T-cell (primary cell): ENCODE data around the gene MLKL. TPM values are rescaled to one million over a fixed set of nuclear protein-coding genes. Genes with fewer than 3 reads are reported as not detected.

Experiments used
- ATAC-seq, 4 experiments: fragments of 200-7000 bp in 3 of 4; fragments of 150-1000 bp in 1 of 4; cut with Tn5 transposase; replicated peaks in 1 of 4; 1 replicate in 3 of 4; 2 replicates in 1 of 4; pipeline ENCODE4 v1.10.0; 2021; ENCODE audit warnings: moderate library complexity in 3 of 4, mild to moderate bottlenecking in 2 of 4, moderate number of reproducible peaks in 1 of 4
- CTCF ChIA-PET, 2 donors: fragments of 300-600 bp; sonication (Branson Sonifier 250); formaldehyde crosslinking; loops; one replicate each; lab custom pipeline; 2022; ENCODE audit warnings: antibody characterized with exemption in 2 of 2; lab: Charles Lee
- POLR2A ChIA-PET, 2 donors: fragments of 300-600 bp; sonication (Branson Sonifier 250); formaldehyde crosslinking; loops; one replicate each; lab custom pipeline; 2022; ENCODE audit warnings: antibody characterized with exemption in 2 of 2; lab: Charles Lee
- DNase-seq, 35 experiments: peaks; one replicate each; pipeline versions ENCODE4 v3.0.0 to v3.0.0-alpha.2; 2013 to 2023
- H3K27ac ChIP-seq: one replicate; pipeline ENCODE4 v1.5.1; 2013; ENCODE audit warnings: low read length
- H3K27me3 ChIP-seq, 2 experiments: replicated peaks in 1 of 2; 1 replicate in 1 of 2; 2 replicates in 1 of 2; pipeline versions ENCODE4 v1.6.1 to v1.7.0; 2013; ENCODE audit warnings: low read length in 1 of 2, mixed read lengths in 1 of 2; ENCODE audit not compliant: control insufficient read depth in 2 of 2, insufficient read depth in 2 of 2; ENCODE audit errors: extremely low read depth in 1 of 2
- H3K36me3 ChIP-seq, 2 donors: 1 replicate in 1 of 2; 2 replicates in 1 of 2; pipeline versions ENCODE4 v1.6.1 to v1.7.0; 2013; ENCODE audit warnings: low read length in 1 of 2; ENCODE audit not compliant: control insufficient read depth in 2 of 2, insufficient read depth in 1 of 2; ENCODE audit errors: extremely low read depth in 1 of 2
- H3K4me1 ChIP-seq, 2 experiments: 1 replicate in 1 of 2; 2 replicates in 1 of 2; pipeline versions ENCODE4 v1.6.1 to v1.7.0; 2013; ENCODE audit warnings: low read length in 2 of 2, mixed read lengths in 1 of 2; ENCODE audit not compliant: insufficient read depth in 2 of 2, control insufficient read depth in 1 of 2; ENCODE audit errors: extremely low read depth in 1 of 2
- H3K4me3 ChIP-seq, 2 donors: 1 replicate in 1 of 2; 2 replicates in 1 of 2; pipeline versions ENCODE4 v1.5.1 to v1.7.0; 2013; ENCODE audit warnings: mild to moderate bottlenecking in 2 of 2, low read length in 1 of 2, moderate library complexity in 1 of 2; ENCODE audit not compliant: control insufficient read depth in 1 of 2; ENCODE audit errors: extremely low read depth in 1 of 2
- H3K9me3 ChIP-seq: 2 replicates; pipeline ENCODE4 v1.7.0; 2013
- H3K27ac Mint-ChIP-seq, 2 donors: one replicate each; pipeline ENCODE4 v1.8.0; 2020 to 2021; ENCODE audit warnings: mild to moderate bottlenecking in 2 of 2, mixed read lengths in 2 of 2
- H3K27me3 Mint-ChIP-seq, 2 donors: one replicate each; pipeline ENCODE4 v1.8.0; 2021 to 2022; ENCODE audit warnings: mixed read lengths in 2 of 2
- H3K36me3 Mint-ChIP-seq: one replicate; pipeline ENCODE4 v1.8.0; 2021; ENCODE audit warnings: mixed read lengths
- H3K4me1 Mint-ChIP-seq, 3 donors: one replicate each; pipeline ENCODE4 v1.8.0; 2020 to 2022; ENCODE audit warnings: mixed read lengths in 3 of 3, mild to moderate bottlenecking in 1 of 3
- H3K4me3 Mint-ChIP-seq, 3 donors: one replicate each; pipeline ENCODE4 v1.8.0; 2020 to 2022; ENCODE audit warnings: mild to moderate bottlenecking in 3 of 3, mixed read lengths in 3 of 3, moderate library complexity in 3 of 3
- H3K9me3 Mint-ChIP-seq, 3 donors: one replicate each; pipeline ENCODE4 v1.8.0; 2020 to 2022; ENCODE audit warnings: mixed read lengths in 3 of 3
- WGBS: methylation state at CpG from one replicate; pipeline ENCODE4 v1.1.5; 2013; ENCODE audit warnings: missing lambda C conversion rate; ENCODE audit not compliant: insufficient coverage; 5-methylcytosine and 5-hydroxymethylcytosine counted together
- total RNA-seq, 35 experiments: library from RNA in 6 of 35; stranded (reverse) in 6 of 35; fragments of 120-200 nt in 1 of 35; gene quantifications; one replicate each; pipeline versions ENCODE4 v1.2.1 to v1.2.4 and lab custom pipeline; 2013 to 2026

The MLKL gene
- total RNA-seq, 5 donors from 2014 or later (not counting 1 experiment from before 2014, with no cell fraction given): 27.4 to 40.7 (median 33.4) TPM

GRCh38 chr16:74745109-74745615 lies 44.5 kb upstream of the MLKL start:
- H3K36me3 ChIP-seq: no peaks in the 10 kb centered on the region
- no peaks in the 10 kb centered on the region for H3K27me3 Mint-ChIP-seq
- H3K9me3 ChIP-seq: no peaks in the 10 kb centered on the region
- peaks cover 0 to 21% of the 10 kb centered on the region in 2 experiments for H3K27me3 ChIP-seq
- H3K27ac ChIP-seq: no peak overlapping the region
- no peak overlapping the region for H3K27ac Mint-ChIP-seq
- ChIA-PET CTCF (no interaction called here), POLR2A (no interaction called here)
- ATAC-seq (no peak), DNase-seq (no peak)
- no peak overlapping the region for H3K4me3 Mint-ChIP-seq
- H3K4me1 Mint-ChIP-seq: no peaks in the 10 kb centered on the region
- no peak overlapping the region for H3K4me3 ChIP-seq
- WGBS: 77% methylated on average over 9 of the region's 10 CpGs
- H3K4me1 ChIP-seq: no peaks in the 10 kb centered on the region
- H3K36me3 Mint-ChIP-seq: no peaks in the 10 kb centered on the region
- no peaks in the 10 kb centered on the region for H3K9me3 Mint-ChIP-seq

- Mint-ChIP-seq H3K4me1 (no peaks in the 10 kb centered on the region), H3K27ac (no peak overlapping the region), H3K9me3 (no peaks in the 10 kb centered on the region), H3K27me3 (peaks cover 3 to 5% of the 10 kb centered on the region in 2 donors), H3K36me3 (no peaks in the 10 kb centered on the region), H3K4me3 (no peak overlapping the region)
- no peaks in the 10 kb centered on the region for H3K36me3 ChIP-seq
- DNase-seq (no peak), ATAC-seq (no peak)
- H3K4me1 ChIP-seq: no peaks in the 10 kb centered on the region
- H3K27me3 ChIP-seq: peaks cover 0 to 25% of the 10 kb centered on the region in 2 experiments
- no peak overlapping the region for H3K27ac ChIP-seq
- CTCF ChIA-PET: no interaction called here
- POLR2A ChIA-PET: no interaction called here
- 100% methylated on average over 3 of the region's 4 CpGs for WGBS
- no peaks in the 10 kb centered on the region for H3K9me3 ChIP-seq
- no peak overlapping the region for H3K4me3 ChIP-seq
These were observed 43.9 kb upstream of the MLKL start for GRCh38 chr16:74744566-74744965.

- ATAC-seq: no peak
- Histone ChIP-seq H3K4me1 (no peaks in the 10 kb centered on the region), H3K27ac (no peak overlapping the region), H3K36me3 (no peaks in the 10 kb centered on the region), H3K4me3 (no peak overlapping the region), H3K9me3 (no peaks in the 10 kb centered on the region), H3K27me3 (peaks cover 0 to 28% of the 10 kb centered on the region in 2 experiments)
- no peak overlapping the region for H3K4me3 Mint-ChIP-seq
- ChIA-PET POLR2A (no interaction called here), CTCF (no interaction called here)
- peaks cover 3 to 5% of the 10 kb centered on the region in 2 donors for H3K27me3 Mint-ChIP-seq
- DNase-seq: no peak
- H3K36me3 Mint-ChIP-seq: no peaks in the 10 kb centered on the region
- H3K4me1 Mint-ChIP-seq: no peaks in the 10 kb centered on the region
- no peaks in the 10 kb centered on the region for H3K9me3 Mint-ChIP-seq
- WGBS: 85% methylated on average over 4 of the region's 15 CpGs
- no peak overlapping the region for H3K27ac Mint-ChIP-seq
These were observed 43.1 kb upstream of the MLKL start for GRCh38 chr16:74743668-74744299.

- H3K4me1 Mint-ChIP-seq: no peaks in the 10 kb centered on the region
- H3K9me3 ChIP-seq: no peaks in the 10 kb centered on the region
- H3K36me3 Mint-ChIP-seq: no peaks in the 10 kb centered on the region
- no peak overlapping the region for H3K4me3 Mint-ChIP-seq
- no peak overlapping the region for H3K4me3 ChIP-seq
- no peaks in the 10 kb centered on the region for H3K9me3 Mint-ChIP-seq
- peaks cover 3 to 5% of the 10 kb centered on the region in 2 donors for H3K27me3 Mint-ChIP-seq
- ChIA-PET POLR2A (no interaction called here), CTCF (no interaction called here)
- no peaks in the 10 kb centered on the region for H3K4me1 ChIP-seq
- no peak for ATAC-seq
- H3K27ac Mint-ChIP-seq: no peak overlapping the region
- no peak for DNase-seq
- WGBS: no CpG with 5 or more reads among the region's 8 CpGs
- H3K27ac ChIP-seq: no peak overlapping the region
- H3K36me3 ChIP-seq: no peaks in the 10 kb centered on the region
- H3K27me3 ChIP-seq: peaks cover 0 to 27% of the 10 kb centered on the region in 2 experiments
These were observed 42.5 kb upstream of the MLKL start for GRCh38 chr16:74743045-74743667.

GRCh38 chr16:74742051-74742481 lies 41.4 kb upstream of the MLKL start:
- H3K4me1 Mint-ChIP-seq: no peaks in the 10 kb centered on the region

GRCh38 chr16:74740795-74741304 lies 40.2 kb upstream of the MLKL start:
- Mint-ChIP-seq H3K27me3 (peaks cover 5 to 10% of the 10 kb centered on the region in 2 donors), H3K36me3 (no peaks in the 10 kb centered on the region), H3K4me3 (no peak overlapping the region), H3K9me3 (no peaks in the 10 kb centered on the region), H3K27ac (no peak overlapping the region), H3K4me1 (no peaks in the 10 kb centered on the region)
- Histone ChIP-seq H3K27ac (no peak overlapping the region), H3K9me3 (no peaks in the 10 kb centered on the region), H3K36me3 (no peaks in the 10 kb centered on the region), H3K27me3 (peaks cover 0 to 33% of the 10 kb centered on the region in 2 experiments), H3K4me1 (no peaks in the 10 kb centered on the region), H3K4me3 (no peak overlapping the region)
- ATAC-seq: no peak
- ChIA-PET CTCF (interaction anchor here in 1 of 2 donors (0.6 kb wide), 1 partner anchor 280 kb away, joined by 5 read pairs; no protein-coding TSS in a partner anchor), POLR2A (no interaction called here)
- no peak for DNase-seq
- WGBS: 73% methylated on average over 13 of the region's 13 CpGs

More at GRCh38 chr16:74742051-74742481, 41.4 kb upstream of the MLKL start:
- Histone ChIP-seq H3K27ac (no peak overlapping the region), H3K4me3 (no peak overlapping the region), H3K9me3 (no peaks in the 10 kb centered on the region), H3K36me3 (no peaks in the 10 kb centered on the region), H3K4me1 (no peaks in the 10 kb centered on the region), H3K27me3 (peaks cover 0 to 31% of the 10 kb centered on the region in 2 experiments)
- Mint-ChIP-seq H3K36me3 (no peaks in the 10 kb centered on the region), H3K27me3 (peaks cover 5 to 7% of the 10 kb centered on the region in 2 donors), H3K9me3 (no peaks in the 10 kb centered on the region), H3K27ac (no peak overlapping the region), H3K4me3 (no peak overlapping the region)
- POLR2A ChIA-PET: no interaction called here
- WGBS: 65% methylated on average over 3 of the region's 10 CpGs
- no peak for DNase-seq
- no peak for ATAC-seq
- CTCF ChIA-PET: no interaction called here
